Measurements from ENCODE around the gene PDE4D. TPM values are rescaled to one million over a fixed set of nuclear protein-coding genes. Genes with fewer than 3 reads are reported as not detected.

Gene PDE4D
- polyA plus RNA-seq, 3 donors = 1.3 to 22.7 (median 11.0) TPM

DNA sequence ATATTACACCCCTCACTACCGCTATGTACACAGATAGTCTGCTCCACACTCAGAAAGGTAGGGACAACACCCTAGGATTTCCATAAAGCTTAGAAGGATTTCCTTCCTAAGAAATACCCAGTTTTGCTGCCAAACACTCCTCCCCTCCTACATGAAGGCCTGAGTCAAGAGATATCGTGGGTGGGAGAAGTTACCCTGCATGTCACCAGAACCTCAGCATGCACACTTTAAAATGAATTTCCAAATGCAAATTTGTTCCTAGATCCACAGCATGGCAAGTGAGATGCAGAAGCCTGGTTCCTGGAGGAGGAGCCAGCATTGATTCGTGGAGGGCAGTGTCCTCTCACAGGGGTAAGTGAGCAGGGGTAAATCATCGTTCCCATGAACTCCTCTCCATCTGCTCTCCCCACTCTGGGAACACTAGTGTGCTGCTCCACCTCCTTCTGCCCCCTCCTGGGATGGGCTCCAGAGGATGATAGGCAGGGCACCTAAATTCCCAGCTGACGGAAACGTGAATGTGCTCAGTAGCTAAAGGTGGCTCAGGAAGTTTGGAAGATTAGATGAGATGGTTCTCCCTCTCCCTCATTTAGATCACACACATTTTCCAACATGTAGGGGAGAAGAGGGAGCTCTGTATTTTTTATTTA lies 76.7 kb downstream of the PDE4D start:
- WGBS, 3 donors = 74 to 77% (median 76%) methylated on average over 6 of the region's 6 CpGs
- no peak overlapping the region for H3K27ac ChIP-seq (ENCODE audit: low read depth, low read length)

DNA sequence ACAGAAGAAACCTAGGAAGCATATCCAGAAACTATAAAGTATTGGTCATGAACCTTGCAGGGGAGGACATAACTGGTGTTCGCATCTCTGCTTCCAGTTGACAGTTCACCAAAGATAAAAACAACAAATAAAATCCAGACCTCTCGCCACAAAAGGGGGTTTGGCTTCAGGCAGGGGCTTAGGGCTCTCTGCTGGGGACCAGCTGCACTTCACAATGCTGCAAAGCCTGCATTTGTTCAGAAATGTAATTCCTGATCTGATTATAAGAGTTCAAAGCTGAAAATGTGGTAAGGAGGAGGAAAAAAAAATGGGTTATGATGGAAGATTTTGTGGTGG lies 79.0 kb downstream of the PDE4D start:
- 77 to 87% (median 84%) methylated on average over 2 of the region's 2 CpGs for WGBS, 3 donors
- H3K27ac ChIP-seq (ENCODE audit: low read depth, low read length) = no peak overlapping the region

GRCh38 chr5:59813761-59814536 lies 79.6 kb downstream of the PDE4D start:
- no peak overlapping the region for H3K27ac ChIP-seq (ENCODE audit: low read depth, low read length)
- WGBS, 3 donors = 30 to 33% (median 30%) methylated on average over 8 of the region's 8 CpGs

GRCh38 chr5:59810041-59810440 lies 83.5 kb downstream of the PDE4D start:
- 1 to 5% (median 4%) methylated on average over 14 of the region's 14 CpGs for WGBS, 3 donors
- no peak overlapping the region for H3K27ac ChIP-seq (ENCODE audit: low read depth, low read length)

DNA sequence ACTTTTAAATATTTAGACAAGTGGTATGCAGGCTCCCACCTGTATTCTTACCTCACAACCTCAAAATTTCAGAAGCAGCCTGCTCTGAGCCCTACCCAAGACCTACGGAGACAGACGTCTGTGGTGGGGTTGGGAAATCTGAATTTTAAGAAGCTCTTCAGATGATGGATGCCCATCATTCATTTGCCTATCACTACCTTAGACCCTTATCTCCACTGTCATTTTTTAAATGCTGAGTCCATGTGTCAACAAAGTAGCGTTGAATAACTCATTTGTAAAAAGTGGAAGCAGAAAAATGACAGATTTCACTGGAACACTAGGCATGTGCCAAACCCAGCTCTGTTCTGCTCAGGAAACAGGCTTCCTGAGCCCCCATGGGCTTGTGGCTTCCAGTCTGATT lies 85.7 kb downstream of the PDE4D start:
- WGBS, 3 donors = 71 to 81% (median 76%) methylated on average over 3 of the region's 3 CpGs
- no peak overlapping the region for H3K27ac ChIP-seq (ENCODE audit: low read depth, low read length)

GRCh38 chr5:59800347-59800893 lies 93.1 kb downstream of the PDE4D start:
- 87 to 100% (median 89%) methylated on average over 1 of the region's 1 CpG for WGBS, 3 donors
- no peak overlapping the region for H3K27ac ChIP-seq (ENCODE audit: low read depth, low read length)

- H3K27ac ChIP-seq (ENCODE audit: low read depth, low read length) = no peak overlapping the region
- WGBS, 3 donors = 16 to 22% (median 21%) methylated on average over 6 of the region's 6 CpGs
Observed at GRCh38 chr5:59799668-59800346, 93.7 kb downstream of the PDE4D start.

GRCh38 chr5:59798862-59799667 lies 94.5 kb downstream of the PDE4D start:
- WGBS, 3 donors = 30 to 45% (median 34%) methylated on average over 5 of the region's 5 CpGs
- H3K27ac ChIP-seq (ENCODE audit: low read depth, low read length) = no peak overlapping the region

DNA sequence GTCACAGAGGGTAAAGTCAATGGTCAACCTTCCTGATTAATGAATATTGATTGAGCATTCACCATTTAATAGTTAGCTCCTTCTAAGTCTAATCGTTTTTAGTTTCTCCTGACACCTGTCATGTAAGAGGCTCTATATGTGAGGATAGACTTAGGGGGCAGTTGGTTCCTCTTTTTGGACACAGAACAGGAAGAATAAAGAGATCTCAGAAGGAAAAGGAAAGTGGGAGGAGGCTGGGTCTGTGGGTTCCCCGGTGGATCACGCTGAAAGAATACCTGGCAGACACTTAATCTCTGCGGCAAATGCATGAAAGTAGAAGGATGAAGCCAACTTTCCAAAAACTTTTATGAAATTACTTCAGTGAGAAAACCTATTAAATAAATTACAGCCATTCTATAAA lies 98.4 kb downstream of the PDE4D start:
- WGBS, 3 donors = 50 to 73% (median 55%) methylated on average over 4 of the region's 4 CpGs
- H3K27ac ChIP-seq (ENCODE audit: low read depth, low read length) = no peak overlapping the region

DNA sequence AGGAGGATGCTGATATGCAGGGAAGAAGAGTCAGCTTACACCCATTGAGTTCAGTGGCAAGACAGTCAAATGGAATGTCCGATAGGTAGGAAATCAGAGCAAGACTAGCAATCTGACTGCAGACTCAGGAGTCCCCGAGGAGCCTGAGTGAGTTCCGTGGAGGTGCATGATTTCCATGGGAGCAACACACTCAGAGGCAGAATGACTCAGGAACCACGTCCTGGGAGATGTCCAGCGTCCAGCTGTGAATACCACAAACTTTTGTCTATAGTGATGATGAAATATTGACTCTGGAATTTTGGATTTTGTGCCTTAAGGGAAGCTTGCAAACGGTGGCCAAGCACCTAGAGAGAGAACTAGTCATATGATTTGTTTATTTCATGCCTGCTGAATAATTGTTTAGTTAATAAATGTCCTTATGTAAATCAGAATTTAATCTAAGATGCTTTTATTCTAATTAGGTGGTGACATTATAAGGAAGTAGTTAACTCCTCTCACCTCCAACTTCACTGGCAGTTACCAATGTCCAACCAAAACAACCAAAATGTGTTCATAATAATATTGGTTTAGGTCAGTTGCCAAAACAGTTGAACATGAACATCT lies 100.4 kb downstream of the PDE4D start:
- no peak overlapping the region for H3K27ac ChIP-seq (ENCODE audit: low read depth, low read length)

GRCh38 chr5:59791617-59792016 lies 101.9 kb downstream of the PDE4D start:
- H3K27ac ChIP-seq (ENCODE audit: low read depth, low read length) = no peak overlapping the region
- WGBS, 3 donors = 79 to 89% (median 83%) methylated on average over 3 of the region's 3 CpGs

More for the DNA sequence above, 100.4 kb downstream of the PDE4D start:
- 66 to 78% (median 69%) methylated on average over 6 of the region's 6 CpGs for WGBS, 3 donors

- 64 to 65% (median 65%) methylated on average over 9 of the region's 9 CpGs for WGBS, 3 donors
- H3K27ac ChIP-seq (ENCODE audit: low read depth, low read length) = no peak overlapping the region
Observed at GRCh38 chr5:59790776-59791475, 102.6 kb downstream of the PDE4D start.

DNA sequence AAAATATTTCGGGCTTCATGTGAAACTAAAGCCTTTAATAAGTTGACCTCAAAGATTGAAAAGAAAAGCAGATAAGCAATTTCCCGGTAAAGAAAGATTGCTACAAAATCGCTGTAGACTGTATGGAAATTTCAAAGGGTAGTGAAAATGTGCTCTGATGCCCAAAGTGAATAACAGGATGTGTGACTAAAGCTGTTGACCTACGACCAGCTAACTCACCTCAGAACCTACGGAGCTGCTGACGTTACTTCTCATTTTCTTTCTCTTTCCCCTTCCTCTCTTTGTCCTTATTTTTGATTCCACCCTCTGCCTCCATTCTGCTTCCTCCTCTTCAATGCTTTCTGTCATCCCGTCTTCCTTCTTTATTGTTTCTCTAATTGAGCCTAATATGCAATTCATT lies 103.2 kb downstream of the PDE4D start:
- whole genome bisulfite sequencing, 3 donors = 39 to 70% (median 41%) methylated on average over 7 of the region's 7 CpGs
- H3K27ac ChIP-seq (ENCODE audit: low read depth, low read length) = no peak overlapping the region

DNA sequence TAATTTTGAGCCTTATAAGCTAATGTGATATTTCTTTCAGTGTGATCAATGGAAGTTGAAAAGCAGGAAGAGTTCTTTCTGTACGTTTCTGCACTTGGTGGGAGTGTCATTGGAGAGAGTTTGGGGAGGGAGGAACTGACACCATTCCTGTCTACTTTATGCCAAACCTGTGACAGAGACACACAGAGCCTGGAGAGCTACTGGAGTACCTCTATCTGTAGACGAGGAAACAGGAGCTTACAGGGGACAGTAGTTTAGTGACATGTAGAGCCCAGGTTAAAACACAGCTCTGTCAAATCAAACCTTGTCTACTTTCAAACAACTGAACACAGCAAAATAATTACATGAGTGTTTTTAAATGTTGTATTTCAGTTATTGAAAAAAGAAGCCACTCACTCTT lies 103.6 kb downstream of the PDE4D start:
- WGBS, 3 donors = 50 to 58% (median 56%) methylated on average over 2 of the region's 2 CpGs
- H3K27ac ChIP-seq (ENCODE audit: low read depth, low read length) = no peak overlapping the region

DNA sequence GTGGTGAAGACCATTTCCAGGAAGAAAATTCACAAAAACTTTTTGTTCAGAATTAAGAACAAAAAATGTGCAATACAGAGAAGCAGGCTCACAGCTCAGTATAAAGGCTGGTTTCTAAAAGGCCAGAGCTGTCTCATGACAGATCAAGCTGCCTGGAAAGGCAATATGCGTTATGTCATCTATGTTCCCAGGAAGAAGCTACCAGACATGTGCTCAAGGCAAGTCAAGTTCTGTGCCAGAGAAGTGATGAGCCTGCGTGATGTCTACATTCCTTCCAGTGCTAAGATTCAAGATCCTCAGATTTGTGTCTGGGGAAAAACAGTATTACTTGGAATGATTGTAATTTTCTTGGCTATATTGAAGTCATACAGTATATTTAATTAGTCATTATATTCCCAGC lies 104.3 kb downstream of the PDE4D start:
- 80 to 85% (median 85%) methylated on average over 2 of the region's 2 CpGs for WGBS, 3 donors
- H3K27ac ChIP-seq (ENCODE audit: low read depth, low read length) = no peak overlapping the region

DNA sequence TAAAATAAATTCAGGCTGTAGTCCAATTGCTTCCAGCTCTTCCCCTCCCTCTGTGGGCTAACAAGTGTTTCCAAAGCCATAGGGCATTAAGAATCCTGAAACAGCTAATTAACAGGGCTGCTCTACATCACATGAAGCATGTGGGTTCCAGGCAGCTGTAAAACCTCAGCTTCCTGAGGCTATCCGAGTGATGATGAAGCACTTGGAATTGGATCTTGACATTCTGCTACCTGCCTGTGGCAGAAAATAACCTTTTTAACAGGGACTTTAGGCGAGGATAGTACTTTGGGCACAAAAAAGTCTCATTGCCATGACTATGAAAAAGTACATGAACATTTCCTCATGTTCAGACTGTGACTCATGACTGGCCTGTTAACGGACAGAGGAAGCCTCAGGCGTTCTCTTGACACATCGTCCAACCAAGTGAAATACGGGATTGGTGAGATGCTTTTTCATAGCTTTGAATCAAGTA lies 107.2 kb downstream of the PDE4D start:
- no peak overlapping the region for H3K27ac ChIP-seq (ENCODE audit: low read depth, low read length)
- WGBS, 3 donors = 60 to 81% (median 67%) methylated on average over 6 of the region's 6 CpGs

DNA sequence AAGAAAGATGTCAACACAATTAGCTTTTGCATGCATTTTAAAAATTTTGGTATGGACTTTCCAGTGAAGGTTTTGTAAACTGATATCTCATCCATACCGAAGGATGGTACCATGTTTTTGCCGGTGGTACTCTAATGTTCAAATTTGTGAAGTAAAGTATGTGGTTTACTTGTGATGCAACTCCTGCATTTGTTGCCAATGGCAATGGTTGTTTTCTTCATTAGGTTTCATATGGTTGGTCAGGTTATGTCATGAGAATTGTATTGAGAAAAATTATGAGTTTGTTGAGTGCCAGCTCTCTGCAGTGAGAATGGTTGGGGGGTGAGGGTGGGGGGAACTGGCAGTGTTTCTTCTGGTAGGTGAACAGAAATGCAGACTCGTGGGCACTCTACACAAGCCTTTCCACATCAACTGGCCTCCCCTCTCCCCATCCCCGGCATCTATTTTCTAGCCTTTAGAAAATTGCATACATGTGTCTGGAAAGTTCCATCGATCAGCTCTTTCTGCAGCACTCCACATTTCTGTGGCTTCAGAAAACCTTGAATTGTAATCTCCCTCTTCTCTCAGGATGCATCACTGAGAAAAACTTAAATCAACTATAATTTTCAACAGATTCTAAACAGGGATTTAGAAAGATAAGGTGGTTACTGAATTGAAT lies 107.7 kb downstream of the PDE4D start:
- no peak overlapping the region for H3K27ac ChIP-seq (ENCODE audit: low read depth, low read length)
- WGBS, 3 donors = 82 to 87% (median 86%) methylated on average over 5 of the region's 5 CpGs

Data from adipose tissue (tissue), 3 donors.